Endometrial microvascular endothelial cells (primary cell): ENCODE results near the gene PCBP3. TPM values are rescaled to one million over a fixed set of nuclear protein-coding genes. Genes with fewer than 3 reads are reported as not detected.
"Not testable (repeated sequence)": the region's sequence is repeated elsewhere in the genome, so short reads cannot be mapped to it uniquely, and the experiment has no call there.

Experiments used
- in situ Hi-C: cut with HindIII; loops from 2 replicates; pipeline ENCODE4 v1.10.0; 2017; ENCODE audit warnings: low sequenced_read_pairs, low pct_unique_long_range_greater_than_20kb; ENCODE audit errors: inconsistent ontology term
- total RNA-seq: library from RNA; depleted of rRNA; stranded (reverse); fragments of >200 nt; gene quantifications from one replicate; pipeline ENCODE4 v1.2.3, GENCODE V29; 2015; ENCODE audit errors: inconsistent ontology term

Gene PCBP3
- total RNA-seq, 1 donor from 2014 or later, result not detected

DNA sequence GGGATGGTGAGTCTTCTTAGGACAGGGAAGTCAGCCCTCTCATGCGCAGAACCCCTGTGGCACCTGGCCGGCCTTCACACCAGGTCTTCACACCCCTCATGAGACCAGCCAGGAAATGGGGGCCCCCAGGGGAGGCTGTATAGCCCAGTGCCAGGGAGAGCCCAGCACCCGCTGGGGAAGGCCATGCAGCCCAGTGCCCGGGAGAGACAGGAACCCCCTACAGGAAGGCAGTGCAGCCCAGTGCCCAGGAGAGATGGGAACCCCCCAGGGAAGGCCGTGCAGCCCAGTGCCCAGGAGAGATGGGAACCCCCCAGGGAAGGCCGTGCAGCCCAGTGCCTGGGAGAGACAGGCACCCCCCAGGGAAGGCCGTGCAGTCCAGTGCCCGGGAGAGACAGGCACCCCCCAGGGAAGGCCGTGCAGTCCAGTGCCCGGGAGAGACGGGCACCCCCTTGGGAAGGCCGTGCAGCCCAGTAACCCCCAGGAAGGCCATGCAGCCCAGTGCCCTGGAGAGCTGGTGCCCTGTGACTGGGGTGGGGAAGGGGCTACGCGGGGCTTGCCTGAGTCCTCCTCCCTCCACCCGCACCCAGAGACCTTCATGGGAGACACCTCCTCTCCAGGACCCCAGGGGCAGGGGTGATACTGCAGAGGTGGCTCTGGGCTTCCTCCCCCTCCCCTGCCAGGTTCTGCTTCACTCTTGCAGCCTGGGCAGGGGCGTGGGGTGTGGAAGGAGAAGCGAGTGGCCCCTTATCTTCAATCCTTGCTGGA is 227.5 kb downstream of the PCBP3 start:
- in situ Hi-C loops, result no loop called here

DNA sequence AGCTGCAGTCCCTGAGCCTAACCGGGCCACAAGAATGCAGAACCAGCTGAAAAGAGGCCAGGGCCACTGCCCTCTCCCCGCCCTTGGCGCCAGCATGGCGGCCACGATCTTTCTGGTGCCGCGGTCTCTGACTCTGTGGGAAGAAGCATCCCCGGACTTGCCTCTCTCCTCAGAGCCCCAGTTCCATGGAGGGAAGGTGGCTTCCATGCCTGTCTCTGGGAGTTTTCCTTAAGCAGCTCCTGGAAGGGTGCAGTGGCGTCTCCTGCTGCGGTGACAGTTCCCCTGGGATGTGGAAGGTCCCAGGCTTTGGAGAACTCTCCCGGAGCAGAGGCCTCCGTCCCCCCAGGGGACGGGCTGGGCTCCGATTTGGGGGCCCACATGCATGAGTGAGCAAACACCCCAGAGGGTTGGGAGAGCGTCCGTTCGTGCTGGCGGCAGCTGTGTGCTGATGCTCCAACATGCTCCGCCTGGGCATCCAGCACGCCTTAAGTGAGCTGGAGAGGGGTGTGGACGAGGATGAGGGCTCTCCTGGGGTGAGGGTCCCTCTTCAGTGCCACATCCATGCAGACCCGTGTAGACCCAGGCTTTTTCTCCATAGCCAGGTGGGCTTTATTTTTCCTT is 228.2 kb downstream of the PCBP3 start:
- in situ Hi-C loops, result no loop called here

DNA sequence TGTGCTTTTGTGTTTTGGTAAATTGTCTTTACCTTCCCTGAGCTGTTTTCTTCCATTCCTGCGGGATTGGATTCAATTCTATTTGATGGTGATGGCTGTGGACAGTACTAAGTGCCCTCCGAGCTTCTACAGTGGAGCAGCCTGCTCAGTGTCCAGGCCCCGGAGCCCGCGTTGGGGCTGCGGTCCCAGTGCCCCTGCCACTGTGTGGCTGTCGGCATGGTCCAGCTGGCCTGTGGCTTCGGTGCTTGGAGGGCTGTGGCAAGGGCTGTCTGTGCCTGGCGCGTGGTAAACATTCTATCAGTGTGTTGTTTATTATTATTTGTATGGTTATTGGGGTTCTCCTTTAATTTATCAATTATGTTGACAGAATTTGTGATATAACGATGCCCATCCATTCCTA is 228.9 kb downstream of the PCBP3 start:
- in situ Hi-C loops, result no loop called here

DNA sequence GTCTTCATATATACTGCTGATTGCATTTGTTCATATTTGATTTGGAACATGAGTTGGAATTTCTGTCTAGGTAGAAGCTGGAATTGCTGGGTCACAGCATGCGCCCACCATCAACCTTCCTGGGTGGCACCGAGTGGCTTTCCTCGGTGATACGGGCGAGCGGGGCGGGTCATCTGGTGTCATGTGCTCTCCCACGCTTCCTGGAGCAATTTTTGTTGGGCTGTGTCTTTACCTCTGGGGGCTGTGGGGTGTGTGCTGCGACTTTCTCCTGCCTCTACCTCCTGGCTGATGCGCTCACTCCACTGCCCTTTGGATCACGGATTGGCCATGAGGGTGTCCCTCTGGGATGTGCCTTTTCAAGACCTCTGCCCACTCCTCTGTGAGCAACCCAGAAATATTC is 229.4 kb downstream of the PCBP3 start:
- in situ Hi-C loops, result no loop called here

DNA sequence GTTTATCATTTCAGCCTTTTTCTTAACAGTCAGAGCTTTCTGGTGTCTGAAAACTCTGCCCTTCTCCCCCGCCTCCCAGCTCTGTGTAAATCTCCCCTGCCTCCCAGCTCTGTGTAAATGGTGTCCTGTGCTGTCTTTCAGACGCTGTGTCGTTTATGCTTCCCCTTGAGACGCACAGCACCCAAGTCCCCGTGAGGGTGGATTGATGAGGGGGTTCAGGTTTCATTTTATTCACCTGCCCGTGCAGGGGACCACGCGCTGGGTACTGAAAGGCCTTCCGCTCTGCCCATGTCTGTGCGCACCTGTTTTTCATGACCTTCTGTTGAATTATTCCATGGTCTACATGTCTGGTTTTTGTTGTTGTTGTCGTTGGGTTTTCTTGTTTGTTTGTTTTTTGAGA is 229.9 kb downstream of the PCBP3 start:
- in situ Hi-C loops, result no loop called here

DNA sequence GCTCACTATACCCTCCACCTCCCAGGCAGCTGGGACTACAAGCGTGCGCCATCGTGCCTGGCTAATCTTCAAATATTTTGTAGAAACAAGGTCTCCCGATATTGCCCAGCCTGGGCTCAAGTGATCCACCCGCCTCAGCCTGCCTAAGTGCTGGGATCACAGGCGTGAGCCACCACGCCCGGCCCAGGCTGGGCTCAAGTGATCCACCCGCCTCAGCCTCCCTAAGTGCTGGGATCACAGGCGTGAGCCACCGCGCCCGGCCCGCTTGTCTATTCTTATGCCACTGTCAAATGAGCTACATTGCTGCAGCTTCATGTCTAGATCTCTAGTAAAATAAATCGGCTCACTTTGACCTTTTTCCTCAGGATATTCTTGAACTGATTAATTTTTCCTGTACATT is 230.3 kb downstream of the PCBP3 start:
- in situ Hi-C loops, result no loop called here

DNA sequence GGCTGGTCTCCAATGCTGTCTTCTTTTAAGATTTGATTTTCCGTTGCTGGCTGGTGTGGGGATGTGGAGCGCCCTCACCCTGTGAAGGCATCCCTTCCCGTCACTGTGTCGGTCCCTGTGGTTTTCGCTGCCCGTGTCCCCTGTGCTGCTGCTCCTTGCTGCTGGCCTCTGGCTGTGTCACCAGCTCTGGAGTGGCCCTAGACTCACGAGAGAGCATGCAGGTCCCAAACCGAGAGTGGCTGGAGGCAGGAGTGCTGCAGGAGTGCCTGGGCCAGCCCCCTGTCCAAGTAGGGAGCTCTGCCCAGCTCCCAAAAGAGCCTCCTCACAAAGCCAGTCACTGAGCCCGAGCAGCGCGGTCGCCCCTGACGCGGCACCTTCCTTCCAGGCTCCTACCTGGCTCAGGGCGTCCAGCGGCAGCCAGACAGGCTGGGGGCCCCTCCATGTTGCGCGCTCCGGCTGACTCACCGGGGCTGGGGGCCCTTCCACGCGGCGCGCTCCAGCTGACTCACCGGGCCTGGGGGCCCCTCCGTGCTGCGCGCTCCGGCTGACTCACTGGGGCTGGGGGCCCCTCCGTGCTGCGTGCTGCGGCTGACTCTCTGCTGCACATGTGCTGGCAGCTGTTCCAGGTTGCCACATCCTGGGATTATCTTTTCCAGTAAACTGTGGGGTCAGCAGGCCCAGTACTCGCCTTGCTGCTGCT is 231.3 kb downstream of the PCBP3 start:
- in situ Hi-C loops, result no loop called here

DNA sequence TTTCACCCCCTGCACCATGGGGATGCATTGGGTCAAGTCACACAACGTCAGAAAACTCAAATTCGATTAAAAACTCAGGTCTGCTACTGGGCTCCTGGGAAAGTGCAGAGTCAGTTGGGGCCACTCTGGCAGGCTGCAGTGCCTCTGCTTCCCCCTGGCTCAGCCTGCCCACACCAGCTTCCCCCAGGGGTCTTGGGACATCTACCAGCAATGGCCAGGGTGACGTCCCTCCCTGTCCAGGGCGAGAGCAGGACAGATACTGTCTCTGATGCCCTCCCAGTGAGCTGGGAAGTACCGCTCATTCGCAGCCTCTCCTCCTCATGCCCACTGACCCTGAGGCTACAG is 231.9 kb downstream of the PCBP3 start:
- in situ Hi-C loops, result no loop called here

DNA sequence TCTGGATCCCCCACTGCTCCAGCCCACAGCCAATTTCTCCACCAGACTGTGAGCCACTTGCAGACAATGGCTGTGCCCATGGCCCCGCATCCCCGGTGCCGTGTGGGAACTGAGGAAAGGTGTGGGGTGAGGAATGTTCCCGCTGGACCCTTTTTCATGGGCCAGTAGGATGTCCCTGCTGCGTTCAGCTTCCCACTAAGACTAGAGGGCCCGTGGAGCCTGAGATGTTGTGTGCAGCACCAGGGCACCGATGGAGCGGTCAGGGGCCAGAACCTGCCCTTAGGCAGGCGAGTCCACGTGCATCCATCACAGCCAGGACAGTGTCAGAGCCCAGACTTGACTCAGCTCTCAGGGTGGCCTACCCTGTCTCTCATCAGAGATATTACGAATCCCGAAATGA is 232.4 kb downstream of the PCBP3 start:
- in situ Hi-C loops, result no loop called here

DNA sequence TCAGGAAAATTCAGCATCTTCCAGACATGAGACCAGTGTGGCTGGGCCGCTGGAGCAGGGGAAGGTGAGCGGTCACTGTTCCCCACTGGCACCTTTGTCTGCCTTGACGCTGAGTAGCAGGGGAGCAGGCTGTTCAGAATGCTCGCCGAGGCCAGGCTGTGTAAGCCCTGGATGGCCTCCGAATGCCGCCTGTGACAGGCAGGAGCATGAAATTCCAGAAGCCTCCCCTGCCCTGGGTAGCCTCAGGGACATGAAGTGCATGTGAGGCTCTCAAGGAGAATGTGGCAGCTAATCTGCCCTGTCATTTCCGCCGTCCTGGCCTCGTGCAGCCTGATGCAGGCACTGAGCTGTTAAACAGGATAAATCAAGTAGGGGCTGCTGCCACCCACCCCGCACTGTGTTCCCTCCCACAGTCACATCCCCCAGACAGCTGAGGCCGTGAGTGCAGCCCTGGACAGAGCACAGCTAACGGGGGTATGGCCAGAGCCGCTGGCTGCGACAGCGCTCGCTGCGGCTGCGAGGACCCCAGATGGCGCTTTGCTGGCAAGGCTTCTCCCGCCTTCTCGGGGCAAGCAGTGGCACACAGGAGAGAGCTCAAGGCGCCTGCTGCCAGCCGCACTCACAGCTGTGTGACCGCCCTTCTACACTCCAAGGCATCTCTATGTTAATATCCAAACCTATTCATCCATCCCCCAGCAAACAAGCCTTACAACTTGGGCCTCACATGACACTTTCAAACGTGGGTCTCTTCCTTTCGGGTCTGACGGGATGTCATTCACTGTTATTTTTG is 233.1 kb downstream of the PCBP3 start:
- in situ Hi-C loops, result no loop called here

DNA sequence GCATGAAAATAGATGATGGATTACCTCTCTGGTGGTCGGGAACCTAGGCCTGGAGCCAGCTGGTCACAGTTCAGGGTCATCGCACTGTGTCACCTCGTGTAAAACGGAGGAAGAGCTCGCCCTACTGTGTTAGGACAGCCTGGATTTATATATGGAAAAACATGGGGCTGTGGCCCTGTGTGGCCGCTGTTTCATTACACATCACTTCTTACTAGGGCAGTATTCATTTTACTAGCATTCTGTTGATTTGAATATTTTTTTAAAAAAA is 233.6 kb downstream of the PCBP3 start:
- in situ Hi-C loops, result no loop called here

DNA sequence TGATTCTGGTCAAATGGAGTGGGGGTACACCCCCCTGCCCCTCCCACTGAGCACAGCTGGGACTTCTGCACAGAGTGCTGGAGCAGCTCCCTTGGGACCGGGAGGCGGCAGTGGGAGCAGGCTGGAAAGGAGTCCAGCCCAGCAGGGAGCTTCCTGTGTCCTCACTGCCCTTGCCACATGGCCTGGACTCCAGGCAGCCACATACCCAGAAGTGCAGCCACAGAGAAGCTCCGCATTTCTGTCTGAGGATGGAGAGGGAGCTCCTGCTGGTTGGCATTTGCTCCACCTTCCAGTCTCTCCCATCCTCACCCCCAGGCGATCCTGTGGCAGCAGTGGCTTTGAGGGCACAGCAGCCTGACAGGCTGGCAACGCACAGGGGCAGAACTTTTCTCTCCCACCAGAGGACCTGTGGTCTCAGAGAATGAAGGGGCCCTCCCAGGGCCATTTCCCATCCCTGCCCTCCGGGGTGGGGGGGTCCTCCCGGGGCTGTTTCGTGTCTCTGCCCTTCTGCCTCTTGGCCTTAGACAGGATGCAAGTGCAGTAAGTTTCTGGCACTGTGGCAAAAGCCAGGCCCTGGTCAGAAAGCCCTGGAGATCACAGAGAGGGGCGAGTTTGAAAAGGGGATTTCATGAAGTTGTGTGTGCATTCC is 234.4 kb downstream of the PCBP3 start:
- in situ Hi-C loops, result no loop called here

DNA sequence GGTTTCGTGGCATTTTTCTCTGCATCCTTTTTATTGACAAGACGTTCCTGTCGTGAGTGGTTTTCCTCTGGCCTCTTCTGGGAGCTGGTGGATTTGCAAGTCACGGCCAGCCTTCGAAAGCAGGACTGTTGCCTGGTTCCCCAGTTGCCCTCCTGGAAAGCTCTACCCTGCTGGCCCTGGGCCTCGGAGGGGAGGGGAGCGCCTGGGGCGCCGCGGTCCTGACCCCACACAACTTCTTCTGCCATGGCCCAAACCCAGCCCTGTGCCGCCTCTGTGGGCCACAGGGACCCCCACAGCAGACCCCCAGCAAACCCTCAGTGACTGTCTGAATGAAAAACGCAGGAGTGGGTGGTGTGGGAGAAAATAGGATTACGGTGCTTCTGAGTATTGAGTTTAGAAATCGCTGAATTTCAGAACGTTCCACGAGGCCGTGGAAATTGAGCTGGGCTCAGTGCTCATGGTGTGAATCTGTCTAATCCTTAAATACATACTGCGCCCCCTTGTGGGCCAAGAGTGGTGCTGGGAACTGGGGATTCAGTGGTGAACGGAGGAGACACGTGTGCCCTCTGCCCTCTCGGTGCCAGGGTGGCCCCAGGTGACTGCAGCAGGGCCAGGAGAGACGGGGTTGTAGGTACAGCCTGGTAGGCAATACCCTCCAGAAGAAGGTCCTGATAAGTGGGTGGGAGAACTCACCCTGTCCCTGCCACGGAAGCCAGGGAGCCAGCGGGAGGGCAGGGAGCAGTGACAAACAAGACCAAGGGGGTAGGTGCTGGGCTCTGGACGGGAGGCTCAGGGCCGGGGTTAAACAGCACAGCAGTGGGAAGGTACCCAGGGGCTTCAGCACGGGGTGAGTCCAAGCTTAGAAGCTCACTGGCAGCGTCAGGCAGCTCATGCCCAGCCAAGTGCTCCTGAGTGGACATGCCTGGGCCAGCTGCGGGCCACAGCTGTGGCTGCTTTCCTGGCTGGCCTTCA is 236.9 kb downstream of the PCBP3 start:
- in situ Hi-C loops, result no loop called here

DNA sequence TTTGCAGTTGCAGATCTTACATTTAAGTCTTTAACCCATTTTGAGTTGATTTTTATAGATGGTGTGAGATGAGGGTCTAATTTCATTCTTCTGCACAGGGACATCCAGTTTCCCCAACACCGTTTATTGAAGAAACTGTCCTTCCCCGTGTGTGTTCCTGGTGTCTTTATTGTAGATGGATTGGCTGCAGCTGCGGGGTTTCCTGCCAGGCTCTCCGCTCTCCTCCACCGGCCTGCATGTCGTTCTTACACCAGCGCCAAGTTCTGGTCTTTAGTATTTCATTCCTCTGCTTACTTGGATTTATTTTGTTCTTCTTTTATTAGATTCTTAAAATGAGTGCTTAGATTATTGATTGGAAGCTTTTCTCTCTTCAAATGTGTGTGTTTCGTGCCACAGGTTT is 239.1 kb downstream of the PCBP3 start:
- in situ Hi-C loops, result no loop called here

DNA sequence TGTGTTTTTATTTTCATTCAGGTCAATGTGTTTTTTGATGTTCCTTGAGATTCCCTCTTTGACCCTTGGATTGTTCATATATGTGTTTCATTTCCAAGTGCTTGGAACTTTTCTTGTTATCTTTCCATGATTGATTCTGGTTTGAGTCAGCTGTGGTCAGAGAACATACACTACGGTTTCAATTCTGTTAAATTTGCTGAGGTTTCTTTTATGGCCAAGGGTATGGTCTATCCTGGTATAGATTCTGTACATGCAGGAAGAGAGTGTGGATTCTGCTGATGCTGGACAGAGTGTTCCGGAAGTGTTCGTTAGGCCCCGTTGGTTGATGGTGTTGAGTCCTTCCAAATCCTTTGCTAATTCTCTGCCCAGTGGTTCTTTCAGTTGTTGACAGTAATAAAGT is 239.6 kb downstream of the PCBP3 start:
- in situ Hi-C loops, result no loop called here

DNA sequence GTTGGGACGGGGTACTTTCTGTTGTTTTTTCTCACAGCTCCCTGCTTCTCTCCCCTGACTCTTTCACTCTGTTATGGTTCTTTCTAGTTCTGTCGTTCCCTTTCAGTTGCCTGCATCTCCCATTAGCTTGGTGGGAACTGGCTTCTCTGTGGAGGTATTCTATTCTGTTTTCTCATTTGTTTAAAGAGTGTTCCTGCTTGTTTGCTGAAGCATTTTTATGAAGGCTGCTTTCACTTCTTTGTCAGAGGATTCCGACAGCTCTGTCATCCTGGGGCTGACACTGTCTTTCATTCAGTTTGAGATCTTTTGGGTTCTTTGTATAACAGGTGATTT is 242.0 kb downstream of the PCBP3 start:
- in situ Hi-C loops, result no loop called here

DNA sequence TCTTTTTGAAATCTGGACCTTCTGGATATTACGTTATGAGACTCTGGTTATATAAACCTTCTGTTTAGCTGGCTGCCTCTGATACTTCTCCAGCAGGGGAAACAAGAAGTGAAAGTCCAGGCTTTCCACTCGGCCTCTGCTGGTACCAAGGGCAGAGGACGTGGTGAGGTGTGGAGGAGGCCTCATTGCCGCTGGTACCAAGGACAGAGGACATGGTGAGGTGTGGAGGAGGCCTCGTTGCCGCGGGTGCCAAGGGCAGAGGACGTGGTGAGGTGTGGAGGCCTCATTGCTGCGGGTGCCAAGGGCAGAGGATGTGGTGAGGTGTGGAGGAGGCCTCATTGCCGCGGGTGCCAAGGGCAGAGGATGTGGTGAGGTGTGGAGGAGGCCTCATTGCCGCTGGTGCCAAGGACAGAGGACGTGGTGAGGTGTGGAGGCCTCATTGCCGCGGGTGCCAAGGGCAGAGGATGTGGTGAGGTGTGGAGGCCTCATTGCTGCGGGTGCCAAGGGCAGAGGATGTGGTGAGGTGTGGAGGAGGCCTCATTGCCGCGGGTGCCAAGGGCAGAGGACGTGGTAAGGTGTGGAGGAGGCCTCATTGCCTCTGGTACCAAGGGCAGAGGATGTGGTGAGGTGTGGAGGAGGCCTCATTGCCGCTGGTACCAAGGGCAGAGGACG is 242.5 kb downstream of the PCBP3 start:
- in situ Hi-C loops, result not testable (repeated sequence)

DNA sequence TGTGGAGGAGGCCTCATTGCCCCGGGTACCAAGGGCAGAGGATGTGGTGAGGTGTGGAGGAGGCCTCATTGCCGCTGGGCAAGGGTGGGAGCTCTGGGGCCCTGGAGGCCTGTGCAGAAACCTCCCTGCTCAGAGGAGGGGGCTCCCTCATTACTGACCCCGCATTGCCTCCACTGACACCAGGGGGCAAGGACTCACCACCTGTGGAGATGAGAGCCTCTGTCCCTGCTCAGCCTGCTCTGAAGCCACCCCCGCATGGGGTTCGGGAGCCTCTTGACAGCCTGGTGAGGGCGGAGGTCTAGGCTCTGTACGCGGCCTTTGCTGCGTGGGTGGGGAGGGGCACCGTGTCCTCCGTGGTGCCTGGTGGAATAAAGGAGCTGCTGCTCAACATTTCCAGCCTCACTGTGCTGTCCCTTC is 243.1 kb downstream of the PCBP3 start:
- in situ Hi-C loops, result no loop called here
